Measurements from ENCODE around the gene SLC13A4.
"Not testable (repeated sequence)": the region's sequence is repeated elsewhere in the genome, so short reads cannot be mapped to it uniquely, and the experiment has no call there.

Gene SLC13A4

GRCh38 chr7:135644154-135644553 is 83.8 kb downstream of the SLC13A4 start:
- Histone ChIP-seq H3K79me2 (ENCODE audit: insufficient read depth, low read length) (no peaks in the 10 kb centered on the region), H3F3A (ENCODE audit: insufficient read depth, low read length) (no peaks in the 10 kb centered on the region), H4K20me1 (ENCODE audit: insufficient read depth, low read length) (no peaks in the 10 kb centered on the region), H3K27ac (ENCODE audit: low read depth, low read length, poor library complexity, severe bottlenecking) (no peak overlapping the region), H2AFZ (ENCODE audit: low read length) (no peak overlapping the region), H3K9me2 (ENCODE audit: low read depth, low read length) (no peaks in the 10 kb centered on the region), H3K36me3 (ENCODE audit: insufficient read depth, low read length) (peaks cover 99% of the 10 kb centered on the region), H3K9ac (ENCODE audit: low read length) (no peak overlapping the region), H3K4me1 (ENCODE audit: insufficient read depth, low read length, severe bottlenecking) (no peaks in the 10 kb centered on the region), H3K4me3 (ENCODE audit: low read depth, low read length, poor library complexity, severe bottlenecking) (no peak overlapping the region), H3K9me3 (ENCODE audit: low read length) (no peaks in the 10 kb centered on the region), H3K4me2 (ENCODE audit: low read length) (no peak overlapping the region), H3K27me3 (ENCODE audit: insufficient read depth, low read length) (no peaks in the 10 kb centered on the region)
- TF ChIP-seq EZH2 (IDR thresholded peaks at IDR 0.05; ENCODE audit: borderline replicate concordance, low read length) (no peak), CTCF (IDR thresholded peaks at IDR 0.05; ENCODE audit: low read length) (no peak)

GRCh38 chr7:135639690-135640089 is 88.3 kb downstream of the SLC13A4 start:
- not testable (repeated sequence) for H3K4me2 ChIP-seq (ENCODE audit: low read length); H4K20me1 ChIP-seq (ENCODE audit: insufficient read depth, low read length); H3K4me1 ChIP-seq (ENCODE audit: insufficient read depth, low read length, severe bottlenecking); H3K79me2 ChIP-seq (ENCODE audit: insufficient read depth, low read length); H3K9me3 ChIP-seq (ENCODE audit: low read length); H3F3A ChIP-seq (ENCODE audit: insufficient read depth, low read length); H3K9ac ChIP-seq (ENCODE audit: low read length); H2AFZ ChIP-seq (ENCODE audit: low read length); H3K27me3 ChIP-seq (ENCODE audit: insufficient read depth, low read length); H3K9me2 ChIP-seq (ENCODE audit: low read depth, low read length); H3K27ac ChIP-seq (ENCODE audit: low read depth, low read length, poor library complexity, severe bottlenecking); H3K4me3 ChIP-seq (ENCODE audit: low read depth, low read length, poor library complexity, severe bottlenecking)
- H3K36me3 ChIP-seq (ENCODE audit: insufficient read depth, low read length) = peaks cover 99% of the 10 kb centered on the region

- Histone ChIP-seq H3F3A (ENCODE audit: insufficient read depth, low read length) (no peaks in the 10 kb centered on the region), H3K4me3 (ENCODE audit: low read depth, low read length, poor library complexity, severe bottlenecking) (no peak overlapping the region), H4K20me1 (ENCODE audit: insufficient read depth, low read length) (no peaks in the 10 kb centered on the region), H3K9me3 (ENCODE audit: low read length) (no peaks in the 10 kb centered on the region), H3K27ac (ENCODE audit: low read depth, low read length, poor library complexity, severe bottlenecking) (no peak overlapping the region), H3K4me1 (ENCODE audit: insufficient read depth, low read length, severe bottlenecking) (no peaks in the 10 kb centered on the region), H3K27me3 (ENCODE audit: insufficient read depth, low read length) (no peaks in the 10 kb centered on the region), H2AFZ (ENCODE audit: low read length) (no peak overlapping the region), H3K4me2 (ENCODE audit: low read length) (no peak overlapping the region), H3K9me2 (ENCODE audit: low read depth, low read length) (no peaks in the 10 kb centered on the region), H3K9ac (ENCODE audit: low read length) (no peak overlapping the region), H3K79me2 (ENCODE audit: insufficient read depth, low read length) (no peaks in the 10 kb centered on the region), H3K36me3 (ENCODE audit: insufficient read depth, low read length) (peaks cover 89% of the 10 kb centered on the region)
- TF ChIP-seq EZH2 (IDR thresholded peaks at IDR 0.05; ENCODE audit: borderline replicate concordance, low read length) = no peak
- TF ChIP-seq CTCF (IDR thresholded peaks at IDR 0.05; ENCODE audit: low read length) = no peak
Measured at GRCh38 chr7:135634191-135634878, 93.7 kb downstream of the SLC13A4 start.
